RKO (cell line): ENCODE measurements around the gene KLHDC9.
A peak's percentile ranks its signal among the peaks of the same experiment; 100 is the strongest.
"Not testable (repeated sequence)": the region's sequence is repeated elsewhere in the genome, so short reads cannot be mapped to it uniquely, and the experiment has no call there.

Experiments
- DNase-seq: peaks from one replicate; pipeline ENCODE4 v3.0.0-alpha.2; 2016; ENCODE audit warnings: low spot score

The KLHDC9 gene, protein sequence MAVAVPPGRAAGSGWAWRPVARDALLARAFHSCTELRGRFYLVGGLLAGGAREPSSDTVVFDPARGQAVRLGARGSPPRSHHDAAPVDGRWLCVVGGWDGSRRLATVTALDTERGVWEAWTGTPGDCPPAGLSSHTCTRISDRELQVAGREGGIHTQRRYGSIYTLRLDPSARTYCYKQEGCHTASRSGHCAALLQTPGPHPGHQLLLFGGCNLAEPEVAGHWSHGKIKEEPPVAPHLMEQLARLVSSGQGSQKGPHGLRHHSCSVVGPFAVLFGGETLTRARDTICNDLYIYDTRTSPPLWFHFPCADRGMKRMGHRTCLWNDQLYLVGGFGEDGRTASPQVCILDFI

DNA sequence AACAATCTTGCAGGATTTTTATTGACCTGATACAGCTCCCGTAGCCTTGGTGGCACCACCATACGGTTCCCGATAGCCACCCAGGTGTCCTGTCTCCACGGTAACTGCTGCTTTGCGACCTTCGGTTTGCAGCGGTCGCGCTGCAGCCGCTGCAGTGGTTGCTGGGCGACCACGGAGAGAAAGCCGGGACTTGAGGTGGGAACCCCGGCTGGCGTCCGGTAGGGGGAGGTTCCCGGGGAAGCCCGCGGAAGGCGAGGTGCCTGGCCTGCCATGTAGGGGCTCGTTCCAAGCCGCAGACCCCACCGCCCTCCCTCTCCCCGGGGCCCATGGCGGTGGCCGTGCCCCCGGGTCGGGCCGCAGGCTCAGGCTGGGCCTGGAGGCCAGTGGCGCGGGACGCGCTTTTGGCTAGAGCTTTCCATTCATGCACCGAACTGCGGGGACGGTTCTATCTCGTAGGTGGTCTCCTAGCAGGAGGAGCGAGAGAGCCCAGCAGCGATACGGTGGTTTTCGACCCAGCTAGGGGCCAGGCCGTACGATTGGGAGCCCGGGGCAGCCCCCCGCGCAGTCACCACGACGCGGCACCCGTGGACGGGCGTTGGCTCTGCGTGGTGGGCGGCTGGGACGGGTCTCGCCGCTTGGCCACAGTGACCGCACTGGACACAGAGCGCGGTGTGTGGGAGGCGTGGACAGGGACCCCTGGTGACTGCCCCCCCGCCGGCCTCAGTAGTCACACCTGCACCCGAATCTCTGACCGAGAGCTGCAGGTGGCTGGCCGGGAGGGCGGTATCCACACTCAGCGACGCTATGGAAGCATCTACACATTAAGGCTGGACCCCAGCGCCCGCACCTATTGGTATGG is at the start of gene KLHDC9:
KLHDC9 (plus strand) TSS at position 152 of the 859 bp plus-strand sequence; CDS start at position 327, 175 bp downstream.
- peak; percentile 72 for DNase-seq

DNA sequence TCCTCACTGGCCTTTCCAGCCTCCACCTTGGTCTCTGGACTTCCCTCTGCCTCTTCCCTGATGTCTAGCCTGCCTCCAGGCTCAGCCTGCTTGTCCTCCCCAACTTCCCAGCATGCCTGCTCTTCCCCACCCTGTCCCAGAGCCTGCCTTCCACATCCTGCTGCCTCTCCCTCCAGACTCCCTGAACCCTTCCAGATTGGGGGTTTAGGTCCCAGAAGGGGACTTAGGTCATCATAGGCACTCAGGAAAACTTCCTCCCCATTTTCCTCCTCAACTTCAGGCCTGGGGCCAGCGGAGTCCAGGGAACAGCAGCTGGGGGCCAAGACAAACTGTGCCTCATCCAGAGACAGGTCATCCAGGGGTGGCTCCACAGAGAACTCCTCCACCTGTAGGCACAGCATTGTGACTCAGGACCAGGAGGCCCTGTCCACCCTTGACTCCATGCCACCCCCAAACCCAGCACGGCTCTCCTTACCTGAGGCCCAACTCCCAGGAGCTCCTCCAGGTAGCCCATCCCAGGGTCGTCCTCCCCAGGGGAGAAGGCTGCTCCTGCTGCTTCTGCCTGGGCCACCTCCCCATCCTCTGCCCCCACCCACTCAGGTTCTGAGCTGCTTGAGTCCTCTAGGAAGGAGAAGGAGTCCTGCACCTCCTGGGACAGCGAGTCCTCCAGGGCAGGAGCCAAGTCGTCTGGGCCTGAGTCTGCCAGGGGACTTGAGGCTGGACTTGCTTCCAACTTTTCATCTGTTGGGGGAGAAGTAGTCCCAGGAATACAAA is 49.0 kb upstream of the KLHDC9 start:
- no peak for DNase-seq

DNA sequence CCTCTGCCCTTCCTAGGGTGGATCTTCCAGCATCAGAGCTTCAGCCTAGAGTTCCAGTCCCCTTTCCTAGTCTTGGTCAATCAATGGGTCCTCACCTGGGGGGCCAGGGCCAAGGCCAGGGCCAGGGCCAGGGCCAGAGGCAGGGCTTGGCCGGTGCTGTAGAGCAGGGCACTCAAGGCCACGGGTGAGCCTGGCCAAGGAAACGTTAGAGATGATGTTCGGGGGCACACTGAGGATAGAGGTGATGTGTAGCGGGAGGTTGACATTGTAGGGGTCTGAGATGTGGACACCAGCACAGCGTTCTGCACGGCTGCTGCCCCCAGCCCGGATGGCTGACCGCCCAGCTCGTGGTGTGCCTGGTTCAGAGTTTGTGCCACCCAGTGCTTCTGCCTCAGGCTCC is 46.9 kb upstream of the KLHDC9 start:
- DNase-seq: no peak

DNA sequence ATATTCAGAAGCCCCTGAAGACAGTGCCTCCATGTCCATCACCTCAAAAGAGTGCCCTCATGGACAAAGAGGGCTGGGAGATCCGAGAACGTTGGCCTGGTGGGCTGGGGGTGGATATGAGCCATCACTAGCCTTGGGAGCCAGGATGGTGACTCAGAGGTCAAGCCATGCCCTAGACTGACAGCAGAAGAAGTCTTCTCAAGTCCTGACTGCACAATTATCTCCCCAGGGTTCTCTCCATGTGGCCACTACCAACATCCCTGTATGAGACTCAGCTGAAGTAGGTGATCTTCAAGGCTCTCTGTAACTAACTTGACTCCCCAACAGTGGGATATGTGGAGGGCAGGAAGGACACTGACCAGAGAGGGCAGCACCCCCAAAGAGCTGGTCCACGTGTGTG is 45.3 kb upstream of the KLHDC9 start:
- no peak for DNase-seq

DNA sequence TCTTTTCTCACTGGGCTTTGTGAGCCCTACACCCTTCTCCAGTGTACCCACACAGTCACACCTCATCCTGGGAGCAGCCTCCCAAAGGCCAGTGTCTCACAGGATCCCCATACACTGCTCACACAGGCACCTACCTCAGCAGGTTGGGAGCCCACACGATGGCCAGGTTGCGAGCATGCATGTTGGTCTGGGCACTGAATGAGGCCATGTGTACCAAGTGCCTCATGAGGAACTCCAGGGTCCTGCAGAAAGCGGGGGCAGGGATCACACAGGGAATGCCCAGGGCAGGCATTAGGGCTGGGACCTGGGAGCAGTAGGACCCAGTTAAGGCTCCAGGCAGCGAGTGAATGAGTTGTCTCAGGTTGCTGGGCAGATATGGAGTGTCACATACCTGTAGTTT is 43.9 kb upstream of the KLHDC9 start:
- DNase-seq: no peak

DNA sequence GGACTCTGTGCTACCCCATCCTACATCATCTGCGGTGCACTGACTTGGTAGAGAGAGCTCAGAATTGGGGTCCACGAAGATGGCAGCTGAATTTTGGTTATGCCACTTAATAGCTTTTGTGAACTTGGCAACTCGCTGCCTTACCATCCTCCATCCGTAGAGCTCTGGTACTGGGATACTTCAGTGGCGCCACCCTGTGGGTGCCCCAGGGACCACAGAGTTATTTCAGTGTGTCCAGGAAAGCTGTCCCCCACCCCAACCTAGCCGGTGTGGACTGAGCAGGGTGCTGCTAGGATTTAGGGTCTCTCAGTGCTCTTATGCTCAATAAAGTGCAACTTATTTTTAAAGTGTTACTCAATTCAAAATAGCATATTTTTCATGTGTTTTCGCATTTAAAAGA is 43.4 kb upstream of the KLHDC9 start:
- DNase-seq: no peak

DNA sequence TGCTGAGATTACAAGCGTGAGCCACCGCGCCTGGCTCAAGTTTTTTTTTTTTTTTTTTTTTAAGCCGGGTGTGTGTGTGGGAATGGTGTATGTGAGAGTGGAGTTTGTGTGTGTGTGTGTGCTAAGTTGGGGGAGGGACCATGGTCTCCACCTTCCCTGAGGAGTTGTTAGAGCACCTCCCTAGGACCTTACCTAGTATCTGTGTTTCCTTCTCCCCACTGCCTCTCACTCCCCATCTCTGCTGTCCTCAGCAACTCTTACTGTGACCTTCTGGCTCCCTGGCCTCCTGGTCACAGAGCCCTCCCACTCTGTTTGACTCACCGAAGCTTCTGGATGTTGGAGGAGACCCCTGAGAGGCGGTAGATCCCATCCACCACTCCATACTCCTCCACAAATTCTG is 38.9 kb upstream of the KLHDC9 start:
- DNase-seq: no peak

DNA sequence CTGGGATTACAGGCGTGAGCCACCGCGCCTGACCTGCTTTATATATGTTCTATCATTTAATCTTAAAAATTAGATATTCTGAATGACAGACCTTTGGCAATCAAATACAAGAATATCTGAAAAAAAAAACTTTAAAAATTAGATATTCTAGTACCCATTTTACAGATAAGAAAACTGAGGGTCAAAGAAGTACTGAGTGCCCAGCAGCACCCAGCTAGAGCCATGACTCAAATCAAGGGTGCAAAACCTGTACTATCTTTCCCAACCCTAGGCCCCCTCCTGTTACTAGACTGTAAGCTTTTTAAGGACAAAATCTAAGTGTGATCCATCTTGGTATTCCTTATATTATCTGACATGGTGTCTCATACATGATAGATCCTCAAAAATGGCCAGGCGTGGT is 36.7 kb upstream of the KLHDC9 start:
- no peak for DNase-seq

DNA sequence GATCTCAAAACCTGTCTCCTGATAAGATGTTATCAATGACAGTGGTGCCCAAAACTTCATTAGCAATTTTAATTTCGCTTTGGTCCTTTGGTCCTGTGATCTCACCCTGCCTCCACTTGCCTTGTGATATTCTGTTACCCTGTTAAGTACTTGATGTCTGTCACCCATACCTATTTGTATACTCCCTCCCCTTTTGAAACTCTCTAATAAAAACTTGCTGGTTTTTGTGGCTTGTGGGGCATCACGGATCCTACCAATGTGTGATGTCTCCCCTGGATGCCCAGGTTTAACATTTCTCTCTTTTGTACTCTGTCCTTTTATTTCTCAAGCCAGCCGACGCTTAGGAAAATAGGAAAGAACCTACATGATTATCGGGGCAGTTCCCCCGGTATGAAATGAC is 34.2 kb upstream of the KLHDC9 start:
- DNase-seq: not testable (repeated sequence)

DNA sequence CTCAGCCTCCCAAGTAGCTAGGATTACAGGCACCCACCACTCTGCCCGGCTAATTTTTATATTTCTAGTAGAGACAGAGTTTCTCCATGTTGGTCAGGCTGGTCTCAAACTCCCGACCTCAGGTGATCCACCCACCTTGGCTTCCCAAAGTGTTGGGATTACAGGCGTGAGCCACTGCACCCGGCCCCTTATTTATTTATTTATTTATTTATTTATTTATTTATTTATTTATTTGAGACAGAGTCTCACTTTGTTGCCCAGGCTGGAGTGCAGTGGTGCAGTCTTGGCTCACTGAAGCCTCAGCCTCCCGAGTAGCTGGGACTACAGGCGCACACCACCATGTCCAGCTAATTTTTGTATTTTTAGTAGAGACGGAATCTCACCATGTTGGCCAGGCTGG is 32.5 kb upstream of the KLHDC9 start:
- DNase-seq: not testable (repeated sequence)

DNA sequence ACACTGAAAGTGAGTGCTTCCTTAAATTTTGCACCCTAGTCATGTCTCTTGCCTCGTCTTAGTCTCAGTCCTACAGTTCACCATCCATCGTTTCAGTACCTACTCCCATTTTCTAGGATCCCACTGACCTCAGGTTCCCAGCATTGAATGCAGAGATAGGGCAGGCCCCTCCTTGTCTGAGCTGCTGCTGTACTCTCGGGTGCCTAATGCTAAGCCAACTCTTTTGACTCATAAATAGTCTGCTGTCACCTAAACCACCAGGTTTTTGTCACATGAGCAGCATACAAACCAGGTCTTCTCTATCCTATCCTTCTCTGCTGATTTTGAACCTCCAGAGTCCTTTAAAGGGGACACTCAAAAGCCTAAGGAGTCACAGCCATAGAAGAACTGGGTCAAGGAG is 31.5 kb upstream of the KLHDC9 start:
- no peak for DNase-seq

DNA sequence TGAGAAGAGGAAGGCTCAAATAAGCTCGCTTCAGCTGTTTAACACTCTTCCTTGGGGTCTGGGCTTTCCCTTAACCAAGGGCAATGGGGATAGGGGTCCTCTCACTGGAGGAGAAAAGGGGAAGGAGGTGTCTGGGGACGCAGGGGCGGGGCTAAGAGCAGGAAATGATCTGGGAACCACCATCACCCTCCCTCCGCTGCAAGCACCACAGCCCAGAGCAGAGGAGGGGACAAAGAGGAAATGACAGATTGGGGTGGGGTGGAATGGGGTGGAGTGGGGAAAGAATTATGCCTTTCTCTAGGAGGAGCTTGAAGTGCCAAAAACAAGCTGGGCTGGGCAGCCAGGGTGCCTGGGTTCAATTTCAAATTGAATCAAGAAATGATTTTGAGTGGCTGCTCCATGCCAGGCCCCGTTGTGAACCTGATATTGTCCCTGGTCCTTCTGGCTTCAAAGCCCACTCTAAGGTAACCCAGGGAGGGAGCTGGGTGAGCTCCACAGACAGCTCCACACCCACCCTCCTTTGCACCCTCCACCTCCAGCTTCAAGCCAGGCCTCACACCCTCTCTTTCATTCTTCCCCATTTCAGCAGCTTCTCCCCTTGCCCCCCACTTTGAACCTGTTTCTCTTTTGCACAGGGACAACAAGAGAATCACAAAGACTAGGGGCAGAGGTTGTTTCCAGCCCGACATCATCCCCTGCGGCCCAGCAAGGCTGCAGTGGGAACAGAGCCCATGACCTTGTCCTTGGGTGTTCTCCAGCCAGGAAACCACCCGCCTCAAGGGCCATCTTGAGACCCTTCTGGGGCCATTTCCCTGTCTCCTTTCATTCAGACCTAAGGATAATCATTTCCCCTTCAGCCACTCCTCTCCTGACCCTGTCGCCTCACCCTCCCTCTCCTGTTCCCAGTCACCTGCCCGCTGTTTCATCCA is 29.6 kb upstream of the KLHDC9 start:
- no peak for DNase-seq

DNA sequence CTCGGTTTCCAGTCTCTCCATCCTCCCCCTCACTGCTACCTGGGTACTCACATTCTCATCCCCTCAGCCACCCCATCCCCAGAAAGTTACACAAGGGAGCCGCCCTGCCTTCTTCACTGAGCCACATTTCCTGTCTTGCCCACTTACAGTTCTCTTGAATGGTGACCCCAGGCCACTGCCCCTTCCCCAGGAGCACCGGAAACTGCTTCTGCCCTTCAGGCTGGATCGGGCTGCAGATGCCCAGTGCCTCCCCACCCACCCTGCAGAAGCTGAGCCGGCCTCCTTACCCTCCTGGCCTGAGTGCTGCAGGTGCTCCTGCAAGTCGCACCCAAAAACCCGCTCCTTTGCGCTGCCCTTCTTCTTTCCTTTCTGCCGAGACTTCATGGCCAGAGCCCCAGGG is 28.9 kb upstream of the KLHDC9 start:
- no peak for DNase-seq

DNA sequence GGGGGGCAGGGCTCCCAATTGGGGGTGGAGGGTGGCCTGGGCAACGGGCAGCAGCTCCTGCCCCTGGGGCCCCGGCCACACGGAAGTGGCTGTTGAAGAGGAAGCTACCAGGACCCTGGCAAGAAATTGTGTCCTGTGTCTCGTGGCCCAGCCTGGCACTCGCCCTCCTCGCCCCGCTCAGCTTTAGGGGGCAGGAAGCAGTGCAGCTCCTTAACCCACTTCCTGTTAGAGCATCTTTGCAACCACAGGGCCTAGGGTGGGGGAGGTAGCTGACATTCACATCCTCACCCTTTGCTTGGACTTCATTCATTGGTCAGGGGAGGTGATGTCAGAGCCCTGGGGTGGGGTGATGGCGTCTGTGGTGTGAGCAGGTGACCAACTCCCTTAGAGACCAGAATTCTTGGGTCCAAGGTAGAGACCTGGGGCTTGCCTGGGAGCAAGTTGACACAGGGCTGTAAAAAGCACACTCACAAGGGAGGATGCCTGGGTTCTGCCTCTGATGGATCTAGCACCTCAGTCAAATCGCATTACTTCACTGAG is 28.4 kb upstream of the KLHDC9 start, which contains the start of gene ARHGAP30:
ARHGAP30 (minus strand) TSS at position 161 of the 540 bp plus-strand sequence. CDS start 267 bp downstream, outside the sequence.
- no peak for DNase-seq

DNA sequence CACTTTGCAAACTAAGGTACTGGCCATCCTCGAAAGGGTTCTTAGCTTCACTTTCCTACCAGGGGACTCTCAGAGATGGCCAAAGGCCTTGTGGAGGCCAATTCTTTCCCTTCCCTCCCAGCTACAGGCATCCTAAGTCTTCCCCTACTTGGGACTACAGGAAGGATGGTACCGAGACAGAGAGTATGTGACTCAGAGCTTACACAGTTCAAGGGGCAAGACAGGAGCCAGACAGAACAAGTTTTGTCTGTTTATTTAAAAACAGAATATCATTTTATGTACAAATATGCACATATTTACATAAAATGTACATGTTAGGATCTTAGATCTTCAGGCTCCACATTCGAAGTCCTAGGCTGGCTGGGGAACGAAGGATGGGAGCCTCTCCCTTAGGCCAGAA is 27.4 kb upstream of the KLHDC9 start:
- no peak for DNase-seq

DNA sequence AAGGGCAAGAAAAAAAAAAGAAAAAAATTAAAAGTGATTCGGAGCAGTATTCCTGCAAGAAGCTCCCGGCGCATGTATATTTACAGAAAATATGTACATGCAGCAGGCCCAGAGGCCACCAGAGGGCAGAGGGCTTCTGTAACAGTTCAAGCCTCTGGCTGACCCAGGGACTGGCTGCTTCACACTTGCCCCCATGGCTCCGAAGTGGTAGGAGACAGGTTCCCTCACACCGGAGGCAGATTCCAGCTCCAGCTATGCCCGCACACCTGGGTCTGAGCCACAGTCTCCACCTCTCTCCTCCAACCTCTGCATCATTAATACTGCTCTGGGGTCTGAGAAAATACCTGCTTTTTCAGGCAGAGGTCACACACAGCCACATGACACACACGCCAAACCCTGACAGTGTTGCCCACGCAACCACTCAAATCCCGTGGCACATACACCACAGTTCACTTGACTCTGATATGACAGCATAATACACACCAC is 26.2 kb upstream of the KLHDC9 start:
- DNase-seq: peak; percentile 58

DNA sequence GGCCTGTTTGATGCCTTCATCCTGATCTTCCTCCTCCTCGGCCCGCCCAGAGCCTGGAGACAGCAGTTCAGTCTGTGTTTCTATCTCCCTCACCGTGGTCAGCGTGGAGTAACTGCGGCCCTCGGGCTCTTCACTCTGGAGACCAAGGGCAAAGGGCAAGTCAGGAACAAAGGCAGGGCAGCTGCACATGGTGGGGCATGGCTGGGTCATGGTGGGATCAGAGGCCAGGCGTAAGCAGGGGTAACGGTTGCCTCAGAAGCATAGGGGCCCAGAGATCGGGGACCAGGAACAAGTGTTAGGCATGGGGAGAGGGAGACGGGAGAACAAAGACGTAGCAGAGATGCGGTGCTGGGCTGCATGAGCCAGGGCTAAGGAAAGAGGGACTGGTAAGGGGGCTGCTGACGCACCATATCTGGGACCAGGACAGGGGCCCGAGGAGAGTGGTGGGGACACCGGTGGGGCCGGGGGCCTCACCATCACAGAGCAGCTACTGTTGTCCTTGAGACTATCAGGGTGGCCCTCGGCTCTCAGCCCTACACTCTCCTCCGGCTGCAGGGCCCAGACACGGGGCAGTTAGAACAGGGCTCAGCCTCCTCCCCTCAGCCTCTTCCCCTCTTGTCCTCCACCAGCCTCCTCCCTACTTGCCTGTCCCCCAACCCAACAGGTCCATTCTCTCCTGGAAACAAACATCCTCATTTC is 25.3 kb upstream of the KLHDC9 start:
- DNase-seq: no peak

DNA sequence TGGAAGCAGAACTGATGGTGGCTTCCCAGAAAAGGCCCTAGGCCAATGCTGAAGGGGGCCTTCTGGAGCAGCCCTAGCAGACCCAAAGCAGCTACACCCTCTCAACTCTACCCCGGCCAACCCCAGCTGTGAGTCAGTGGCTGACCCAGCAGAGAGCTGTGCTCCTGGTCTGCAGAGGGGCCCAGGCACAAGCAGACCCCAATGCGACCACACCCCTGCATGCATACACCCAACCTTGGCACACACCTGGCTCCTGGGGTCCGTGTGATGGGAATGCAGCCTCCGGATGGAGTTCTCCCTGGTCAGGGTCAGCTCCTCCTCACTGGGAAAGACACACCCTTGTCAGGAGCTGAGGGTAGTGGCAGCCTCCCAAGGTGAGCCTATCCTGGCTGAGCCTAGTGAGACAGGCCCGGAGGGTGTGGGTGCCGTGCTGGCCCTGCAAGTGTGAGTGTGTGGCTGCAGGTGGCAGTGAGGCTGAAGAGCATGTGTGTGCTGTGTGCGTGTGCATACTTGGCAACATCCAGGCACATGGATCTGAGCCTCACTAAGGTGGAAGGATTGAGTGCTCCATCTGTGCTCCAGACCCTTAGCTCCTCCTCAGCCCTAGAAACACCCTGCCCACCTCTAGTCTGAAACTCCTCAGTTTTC is 24.6 kb upstream of the KLHDC9 start:
- DNase-seq: no peak

DNA sequence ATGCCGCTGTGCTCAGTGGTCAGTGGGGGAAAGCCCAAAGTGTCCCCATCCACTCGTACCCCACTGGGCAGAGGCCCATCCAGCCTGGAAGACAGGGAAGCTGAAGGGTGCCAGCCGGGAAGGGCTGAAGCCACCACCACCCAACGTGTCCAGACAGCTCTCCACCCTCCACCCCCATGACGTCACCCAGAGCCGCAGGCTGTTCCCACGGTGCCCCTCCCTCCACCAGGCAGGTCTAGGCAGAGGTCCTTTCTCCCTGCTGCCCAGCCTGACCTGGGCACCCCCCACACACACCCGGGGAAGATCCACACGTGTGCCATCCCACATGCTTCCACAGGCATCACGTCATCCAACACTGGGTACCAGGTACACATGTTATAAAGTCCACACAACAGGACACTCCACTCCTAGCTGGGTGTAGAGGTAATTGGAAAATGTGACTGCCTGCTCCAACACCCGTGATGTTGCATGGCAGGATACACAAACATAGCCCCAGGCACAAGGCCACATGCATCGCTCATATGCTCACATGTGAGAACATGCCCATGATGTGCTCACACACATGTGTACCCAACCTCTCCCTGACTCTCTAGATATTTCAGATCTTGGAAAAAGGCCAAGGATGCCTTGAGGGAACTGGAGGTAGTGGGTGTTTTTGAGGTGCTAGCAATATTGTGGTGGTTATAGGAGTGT is 23.3 kb upstream of the KLHDC9 start:
- DNase-seq: no peak
